HG02588 (cell line): ENCODE results near the gene ZNF778.
"Not testable (repeated sequence)": the region's sequence is repeated elsewhere in the genome, so short reads cannot be mapped to it uniquely, and the experiment has no call there.

ENCODE experiments used
- ATAC-seq: cut with Tn5 transposase; IDR thresholded peaks from one replicate; pipeline ENCODE4 v1.9.1; 2021; ENCODE audit warnings: mild to moderate bottlenecking, moderate library complexity; ENCODE audit not compliant: unreplicated experiment

The ZNF778 gene

GRCh38 chr16:89248196-89248982, 30.9 kb downstream of the ZNF778 start:
- no peak for ATAC-seq

GRCh38 chr16:89253548-89254287, 36.2 kb downstream of the ZNF778 start:
- no peak for ATAC-seq

GRCh38 chr16:89256651-89257254, 39.2 kb downstream of the ZNF778 start:
- no peak for ATAC-seq

GRCh38 chr16:89257281-89257731, 39.8 kb downstream of the ZNF778 start:
- no peak for ATAC-seq

- no peak for ATAC-seq
Measured at GRCh38 chr16:89257757-89258465, 40.4 kb downstream of the ZNF778 start.

GRCh38 chr16:89259901-89260300, 42.4 kb downstream of the ZNF778 start:
- ATAC-seq, result not testable (repeated sequence)

- ATAC-seq, result no peak
Measured at GRCh38 chr16:89261691-89262563, 44.4 kb downstream of the ZNF778 start.

- no peak for ATAC-seq
Measured at GRCh38 chr16:89264800-89265550, 47.5 kb downstream of the ZNF778 start.

- ATAC-seq, result no peak
Measured at GRCh38 chr16:89265647-89266046, 48.1 kb downstream of the ZNF778 start.

- ATAC-seq, result no peak
Measured at GRCh38 chr16:89266521-89267134, 49.1 kb downstream of the ZNF778 start.

GRCh38 chr16:89267746-89268145, 50.2 kb downstream of the ZNF778 start:
- not testable (repeated sequence) for ATAC-seq

GRCh38 chr16:89268585-89268984, 51.1 kb downstream of the ZNF778 start:
- ATAC-seq, result no peak

GRCh38 chr16:89268987-89269735, 51.7 kb downstream of the ZNF778 start:
- ATAC-seq, result no peak

GRCh38 chr16:89269805-89270665, 52.5 kb downstream of the ZNF778 start:
- no peak for ATAC-seq

GRCh38 chr16:89270666-89271345, 53.3 kb downstream of the ZNF778 start:
- no peak for ATAC-seq

GRCh38 chr16:89272631-89273030, 55.1 kb downstream of the ZNF778 start:
- no peak for ATAC-seq
